ENCODE results near the gene CTU2. TPM values are rescaled to one million over a fixed set of nuclear protein-coding genes. Genes with fewer than 3 reads are reported as not detected.
"Not testable (repeated sequence)": the region's sequence is repeated elsewhere in the genome, so short reads cannot be mapped to it uniquely, and the experiment has no call there.

The CTU2 gene
- 11.6 and 17.6 TPM in 2 replicates for total RNA-seq

DNA sequence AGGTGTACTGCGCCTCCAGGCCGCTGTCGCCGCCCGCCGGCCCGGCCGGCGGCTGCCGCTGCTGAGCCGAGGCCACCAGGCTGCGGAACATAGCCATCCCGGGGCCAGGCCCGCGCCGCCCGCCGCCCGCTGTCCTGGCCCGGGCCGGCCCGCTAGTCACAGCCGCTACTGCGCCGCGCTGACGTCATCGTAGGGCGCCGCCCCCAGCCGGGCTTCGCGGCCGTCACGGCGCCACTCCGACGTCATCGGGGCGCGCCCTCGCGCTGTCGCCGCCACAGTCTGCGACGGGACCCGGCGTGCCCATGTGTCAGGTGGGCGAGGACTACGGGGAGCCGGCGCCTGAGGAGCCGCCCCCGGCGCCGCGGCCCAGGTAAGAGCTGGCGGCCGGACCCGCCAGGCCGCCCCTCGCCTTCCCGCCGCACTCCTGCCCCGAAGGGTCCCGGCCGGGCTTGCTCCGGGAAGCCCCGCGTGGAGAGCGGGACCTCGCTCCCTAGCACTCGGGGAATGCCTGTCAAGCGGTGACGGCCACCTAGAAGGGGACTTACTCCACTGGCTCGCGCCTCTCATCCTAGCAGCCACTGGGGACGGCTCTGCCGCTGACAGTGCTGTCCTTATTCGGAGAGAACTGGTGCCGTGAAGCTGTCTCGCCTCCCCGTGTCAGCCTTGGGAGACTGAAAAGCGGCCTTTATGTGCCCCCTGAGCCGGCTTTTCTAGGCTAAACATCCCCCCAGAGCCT lies at the start of gene CTU2, which contains the start of gene RNF166:
CTU2 (plus strand) TSS at position 275 of the 736 bp plus-strand sequence; CDS start at position 303, 28 bp downstream.
RNF166 (minus strand) TSS at position 180 of the 736 bp plus-strand sequence; CDS start at position 97, 83 bp downstream.
- DNase-seq: peak; percentile 93

DNA sequence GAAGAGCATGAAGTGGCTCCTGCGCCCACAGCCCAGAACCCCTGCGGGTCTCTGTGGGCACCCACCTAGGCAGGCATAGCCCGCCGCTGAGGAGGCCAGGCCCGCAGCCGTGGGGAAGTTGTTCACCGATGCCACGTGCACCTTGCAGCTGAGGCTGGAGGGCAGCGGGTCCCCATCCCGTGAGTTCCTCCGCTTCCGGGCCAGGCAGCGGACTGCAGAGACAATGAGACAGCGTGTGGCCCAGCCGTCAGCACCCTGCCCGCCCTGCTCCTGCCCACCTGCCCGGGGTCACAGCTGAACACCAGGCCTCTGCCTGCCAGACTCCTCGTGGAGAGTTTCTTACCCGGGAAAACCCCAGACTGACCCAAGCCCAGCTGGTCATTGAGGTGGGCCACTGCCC lies 48.9 kb upstream of the CTU2 start:
- DNase-seq: no peak

DNA sequence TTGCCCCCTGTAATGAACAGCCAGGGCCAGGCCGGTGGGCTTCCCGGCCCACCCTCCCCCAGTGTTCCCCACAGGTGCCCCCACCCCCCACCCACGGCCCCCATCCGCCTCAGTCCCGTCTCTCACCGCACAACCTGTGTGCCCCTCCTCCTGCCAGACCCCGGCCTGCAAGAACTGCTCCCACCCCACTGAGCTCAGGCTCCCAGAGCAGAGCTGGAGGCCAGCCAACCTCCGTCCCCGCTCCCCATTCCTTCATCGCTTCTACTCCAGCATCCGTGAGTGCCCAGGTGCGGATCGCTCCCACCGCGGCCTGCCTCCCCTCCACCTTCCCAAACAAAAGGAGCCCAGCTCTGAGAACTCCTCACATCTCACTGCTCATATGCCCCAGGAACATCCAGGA lies 47.6 kb upstream of the CTU2 start:
- DNase-seq: no peak

DNA sequence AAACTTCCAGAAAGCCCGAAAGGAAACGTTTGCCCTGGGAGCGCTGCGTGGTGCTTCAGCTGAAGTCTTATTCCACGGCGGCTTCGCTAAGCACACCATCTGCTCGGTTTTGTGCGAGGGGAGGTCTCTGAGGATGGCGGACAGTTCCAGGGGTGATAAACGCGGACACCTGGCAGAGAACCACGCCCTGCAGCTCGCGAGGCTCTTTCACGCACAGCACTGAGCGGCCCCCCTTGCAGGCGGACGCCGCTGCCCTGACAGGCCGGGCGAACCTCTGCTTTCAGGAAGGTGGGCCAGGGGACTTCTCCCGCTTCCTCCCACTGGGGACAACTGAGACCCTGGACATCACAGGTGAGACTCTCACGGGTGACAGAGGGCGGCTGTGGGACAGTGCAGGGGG lies 47.1 kb upstream of the CTU2 start:
- no peak for DNase-seq

DNA sequence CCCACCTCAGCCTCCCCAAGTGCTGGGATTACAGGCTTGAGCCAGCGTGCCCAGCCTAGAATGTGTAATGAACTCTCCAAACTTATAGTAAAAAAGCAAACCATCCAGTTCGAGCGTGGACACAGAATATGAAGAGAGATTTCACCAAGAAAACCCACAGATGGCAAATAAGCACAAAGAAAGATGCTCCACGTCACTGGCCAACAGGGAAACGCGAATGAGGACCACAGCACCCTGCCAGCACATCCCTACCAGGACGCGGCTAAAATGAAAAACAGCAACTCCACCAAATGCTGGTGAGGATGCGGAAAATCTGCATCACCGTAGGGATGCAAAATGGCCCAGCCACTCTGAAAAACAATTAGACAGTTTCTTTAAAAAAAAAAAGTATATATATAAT lies 44.8 kb upstream of the CTU2 start:
- no peak for DNase-seq

DNA sequence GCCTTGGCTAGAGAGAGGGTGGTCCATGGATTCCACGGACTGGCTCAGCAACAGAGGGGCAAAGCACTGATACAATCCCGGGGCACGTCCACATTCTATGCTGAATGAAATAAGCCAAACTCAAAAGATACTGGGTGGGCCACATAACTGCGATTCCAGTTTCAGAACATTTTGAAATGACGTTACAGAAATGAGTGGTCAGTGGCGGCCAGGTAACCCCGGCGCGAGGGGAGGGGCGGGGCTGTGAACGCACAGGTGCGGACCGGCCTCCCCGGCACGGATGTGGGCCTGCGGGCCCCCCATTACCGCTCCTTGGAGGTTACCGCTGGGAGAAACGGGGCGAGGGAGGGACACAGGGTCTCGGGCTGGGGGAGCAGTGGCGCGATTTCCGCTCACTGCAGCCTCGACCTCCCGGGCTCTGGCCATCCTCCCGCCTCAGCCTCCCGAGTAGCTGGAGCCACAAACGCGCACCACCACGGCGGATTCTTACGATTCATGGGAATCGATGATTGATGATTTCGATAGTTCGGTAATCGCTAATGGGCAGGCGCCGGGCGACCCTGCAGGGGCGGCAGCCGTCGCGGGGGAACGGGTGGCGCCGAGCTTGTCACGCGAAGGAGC lies 44.0 kb upstream of the CTU2 start:
- DNase-seq: no peak

DNA sequence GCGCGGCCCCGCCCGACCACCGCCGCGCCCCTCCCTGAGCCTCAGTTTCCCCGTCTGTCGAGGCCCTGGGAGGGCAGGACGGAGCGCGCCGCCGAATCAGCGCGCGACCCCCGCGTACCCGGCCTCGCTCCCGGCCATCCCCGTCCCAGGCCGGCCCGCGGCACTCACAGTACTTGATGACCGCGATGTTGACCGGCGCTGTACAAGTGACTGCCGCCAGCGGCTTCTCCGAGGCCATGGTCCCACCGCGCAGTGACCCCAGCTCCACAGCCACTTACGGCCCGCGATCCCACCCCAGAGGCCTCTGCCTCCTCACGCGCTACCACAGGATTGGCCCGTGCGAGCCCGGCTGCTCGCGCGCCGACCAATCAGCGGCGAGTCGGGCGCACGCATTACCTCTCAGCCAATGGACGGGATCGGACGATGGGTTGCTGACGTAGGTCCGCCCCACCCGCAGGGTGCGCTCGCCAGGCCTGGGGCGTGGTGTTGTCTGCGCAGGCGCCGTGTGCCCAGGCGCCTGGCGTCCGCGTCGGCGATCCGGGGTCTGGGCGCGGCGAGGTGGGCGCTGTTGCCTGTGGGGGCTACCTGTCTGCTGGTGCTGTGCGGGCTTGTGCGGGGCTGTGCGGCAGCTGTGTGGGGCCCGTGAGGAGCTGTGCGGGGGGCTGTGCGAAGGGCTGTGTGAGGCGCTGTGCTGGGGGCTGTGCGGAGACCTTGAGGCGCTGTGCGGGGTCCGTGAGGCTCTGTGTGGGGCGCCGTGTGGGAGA lies 43.3 kb upstream of the CTU2 start, which contains the start of gene MVD:
MVD (minus strand) TSS at position 249 of the 764 bp plus-strand sequence; CDS start at position 238, 11 bp downstream.
- DNase-seq: peak; percentile 99

DNA sequence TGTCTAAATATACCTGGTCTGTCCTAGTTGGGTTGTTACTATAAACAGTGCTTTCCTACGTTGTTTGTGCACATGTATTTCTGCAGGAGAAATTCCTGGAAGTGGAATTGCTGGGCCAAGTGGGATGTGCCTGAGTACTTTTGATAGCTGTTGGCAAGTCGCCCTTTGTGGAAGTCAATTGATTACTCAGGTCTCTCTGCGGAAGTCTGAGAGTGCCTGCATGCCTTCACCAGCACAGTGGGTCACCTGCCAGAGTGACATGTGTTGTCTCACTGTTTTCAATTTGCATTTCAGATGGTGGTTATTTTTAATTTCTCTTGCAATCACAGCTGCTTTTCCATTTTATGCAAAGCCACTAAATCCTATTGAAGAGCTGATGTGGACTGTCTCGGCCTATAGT lies 41.2 kb upstream of the CTU2 start:
- peak; percentile 96 for DNase-seq

DNA sequence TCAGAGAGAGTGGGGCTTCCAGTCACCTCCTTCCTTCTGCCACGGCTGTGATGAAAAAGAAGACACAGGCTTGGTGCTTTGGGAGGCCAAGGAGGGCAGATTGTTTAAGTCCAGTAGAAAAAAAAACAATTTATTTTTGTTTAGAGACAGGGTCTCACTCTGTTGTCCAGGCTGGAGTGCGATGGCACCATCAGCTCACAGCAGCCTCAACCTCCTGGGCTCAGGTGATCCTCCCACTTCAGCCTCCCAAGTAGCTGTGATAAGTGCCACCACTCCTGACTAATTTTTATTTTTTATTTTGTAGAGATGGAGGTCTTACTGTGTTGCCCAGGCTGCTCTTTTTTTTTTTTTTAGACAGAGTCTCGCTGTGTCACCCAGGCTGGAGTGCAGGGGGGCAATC lies 40.7 kb upstream of the CTU2 start:
- no peak for DNase-seq

DNA sequence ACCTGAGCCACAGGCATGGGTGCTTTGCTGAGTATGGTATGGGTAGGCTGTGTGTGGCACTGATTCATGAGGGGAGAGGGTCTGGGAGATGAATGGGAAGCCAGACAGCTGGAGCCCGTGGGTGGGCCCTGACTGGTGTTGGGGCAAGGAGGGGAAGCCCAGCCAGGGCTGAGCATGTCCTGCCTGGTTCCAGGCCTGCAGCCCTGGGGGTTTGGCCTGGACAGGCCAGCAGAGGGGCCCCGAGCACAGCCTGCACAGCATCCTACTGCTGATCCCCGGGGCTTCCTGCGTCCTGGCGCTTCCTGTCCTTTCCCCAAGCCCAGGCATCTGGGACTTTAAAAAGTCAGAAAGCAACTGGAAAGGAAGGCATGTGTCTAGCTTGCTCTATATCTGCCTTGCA lies 38.8 kb upstream of the CTU2 start:
- DNase-seq: peak; percentile 49

DNA sequence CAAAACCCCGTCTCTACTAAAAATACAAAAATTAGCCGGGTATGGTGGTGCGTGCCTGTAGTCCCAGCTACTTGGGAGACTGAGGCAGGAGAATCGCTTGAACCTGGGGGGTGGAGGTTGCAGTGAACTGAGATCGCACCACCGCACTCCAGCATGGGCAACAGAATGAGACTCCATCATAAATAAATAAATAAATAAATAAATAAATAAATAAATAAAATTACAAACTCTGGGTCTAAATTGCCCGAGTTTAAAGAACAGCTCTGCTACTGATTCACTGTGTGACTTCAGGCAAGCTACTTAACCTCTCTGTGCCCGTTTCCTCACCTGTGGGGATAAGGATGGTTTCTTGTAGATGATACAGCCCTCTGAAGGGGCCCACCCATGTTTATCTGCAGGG lies 36.8 kb upstream of the CTU2 start:
- not testable (repeated sequence) for DNase-seq

DNA sequence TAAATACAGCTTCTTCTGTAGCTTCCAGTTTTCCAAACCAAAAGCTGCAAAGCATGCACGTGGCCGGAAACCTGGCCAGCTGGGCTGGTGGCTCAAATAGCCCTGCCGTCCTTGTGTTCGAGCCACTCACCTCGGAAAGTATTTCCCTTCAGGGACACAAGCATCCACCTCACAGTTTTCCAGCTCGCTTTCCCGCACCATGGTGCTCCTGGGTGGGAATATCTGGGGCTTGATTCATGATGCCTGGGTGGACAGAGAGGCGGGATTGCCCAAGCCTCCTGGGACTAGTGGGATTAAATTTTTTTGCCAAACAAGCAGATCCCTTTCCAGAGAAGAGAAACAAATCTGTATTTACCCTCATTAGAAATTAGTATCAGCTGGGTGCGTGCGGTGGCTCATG lies 36.3 kb upstream of the CTU2 start:
- peak; percentile 15 for DNase-seq

DNA sequence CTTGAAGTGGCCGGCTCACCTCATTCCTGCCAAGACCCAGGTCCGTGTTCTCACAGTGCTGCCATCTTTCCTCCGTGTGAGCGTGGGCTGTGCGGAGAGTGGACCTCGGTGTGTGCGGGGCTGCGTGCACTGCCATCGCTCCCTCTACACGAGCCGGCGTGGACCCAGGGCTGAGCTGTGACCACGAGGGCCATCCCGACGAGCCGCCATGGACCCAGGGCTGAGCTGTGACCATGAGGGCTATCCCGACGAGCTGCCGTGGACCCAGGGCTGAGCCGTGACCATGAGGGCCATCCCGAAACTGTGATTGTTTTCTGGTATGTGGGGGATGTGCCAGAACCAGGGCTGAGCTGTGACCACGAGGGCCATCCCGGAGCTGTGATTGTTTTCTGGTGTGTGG lies 34.5 kb upstream of the CTU2 start:
- DNase-seq: no peak

DNA sequence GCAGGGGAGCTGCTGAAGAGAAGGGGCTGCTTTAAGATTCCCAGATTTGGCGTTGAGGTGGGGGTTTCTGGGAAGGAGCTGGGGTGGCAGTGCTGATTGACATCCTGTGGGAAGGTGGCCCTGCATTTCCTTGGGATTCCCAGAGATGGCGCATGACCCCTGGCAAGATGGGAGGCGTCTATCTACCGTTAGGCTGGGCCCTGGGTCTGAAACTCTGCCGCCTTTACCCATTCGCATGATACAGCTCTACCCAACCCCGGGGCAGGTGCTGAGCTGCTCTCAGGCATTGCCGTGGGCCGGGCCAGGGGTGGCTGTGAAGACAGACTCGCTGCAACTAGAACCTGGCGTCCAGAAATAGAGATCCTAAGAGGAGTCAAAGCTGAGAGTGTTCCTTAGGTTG lies 33.5 kb upstream of the CTU2 start:
- peak; percentile 40 for DNase-seq

DNA sequence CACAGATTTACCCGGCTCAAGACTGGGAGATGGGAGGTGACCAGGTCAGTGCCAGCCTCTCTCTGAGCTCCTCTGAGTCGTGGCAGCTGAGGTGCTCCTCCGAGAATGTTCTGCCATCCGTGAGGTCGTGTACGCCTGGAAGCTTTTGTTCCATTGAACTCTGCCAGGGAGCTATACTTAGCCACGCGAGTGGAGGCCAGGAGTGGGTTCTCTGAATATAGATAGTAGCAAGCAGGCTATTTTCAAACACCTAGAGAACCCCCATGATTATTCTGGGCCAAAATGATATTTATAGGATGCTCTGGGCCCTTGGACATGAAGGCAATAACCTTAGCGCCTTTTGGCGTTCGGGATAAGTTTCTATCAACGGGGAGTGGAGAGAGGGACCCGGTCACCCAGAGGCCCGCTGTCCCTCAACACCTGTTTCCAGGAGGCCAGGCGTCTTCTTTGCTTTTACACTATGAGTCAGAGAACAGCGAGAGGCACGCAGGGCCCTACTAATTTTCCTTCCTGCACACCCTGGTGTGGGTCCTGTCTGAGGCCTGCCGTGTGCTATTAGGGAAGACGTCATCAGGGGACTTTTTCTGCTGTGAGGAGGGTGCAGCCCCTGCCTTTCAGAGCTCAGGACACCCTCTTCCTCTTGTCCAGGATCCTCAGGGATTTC lies 32.5 kb upstream of the CTU2 start:
- no peak for DNase-seq

DNA sequence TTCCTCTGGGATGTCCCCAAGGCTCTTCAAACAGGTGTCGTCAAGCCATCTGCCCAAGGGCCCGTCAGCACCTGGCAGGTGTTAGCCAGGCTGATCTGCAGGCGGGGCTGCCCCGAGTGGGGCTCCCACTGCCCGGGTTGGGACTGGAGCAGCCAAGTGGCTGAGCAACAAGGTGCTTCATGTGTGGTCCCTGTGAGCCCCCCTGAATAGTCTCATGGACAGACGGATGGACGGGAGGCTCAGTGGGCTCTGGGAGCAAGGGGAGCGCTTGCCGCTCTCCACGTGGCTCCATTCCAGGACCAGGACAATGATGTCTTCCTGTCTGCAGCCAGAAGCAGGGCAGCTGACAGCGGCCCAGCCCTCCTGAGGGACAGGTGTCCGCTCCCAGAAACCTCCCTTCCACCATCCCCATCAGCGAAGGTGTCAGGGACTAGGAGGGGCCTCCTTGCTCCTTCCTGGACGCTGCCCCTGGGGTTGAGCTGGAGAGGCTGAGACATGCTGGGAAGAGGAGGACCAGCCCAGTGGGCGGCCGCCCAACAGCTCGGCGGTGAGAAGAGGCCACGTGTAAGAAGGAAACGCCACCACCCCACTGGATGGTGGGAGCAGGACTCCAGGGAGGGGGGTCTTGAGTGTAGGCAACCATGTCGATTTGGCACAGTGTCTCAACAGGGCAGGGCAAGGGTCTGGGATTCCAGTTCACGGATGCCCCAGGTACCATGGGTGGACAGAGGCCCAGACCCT lies 29.6 kb upstream of the CTU2 start:
- DNase-seq: no peak

DNA sequence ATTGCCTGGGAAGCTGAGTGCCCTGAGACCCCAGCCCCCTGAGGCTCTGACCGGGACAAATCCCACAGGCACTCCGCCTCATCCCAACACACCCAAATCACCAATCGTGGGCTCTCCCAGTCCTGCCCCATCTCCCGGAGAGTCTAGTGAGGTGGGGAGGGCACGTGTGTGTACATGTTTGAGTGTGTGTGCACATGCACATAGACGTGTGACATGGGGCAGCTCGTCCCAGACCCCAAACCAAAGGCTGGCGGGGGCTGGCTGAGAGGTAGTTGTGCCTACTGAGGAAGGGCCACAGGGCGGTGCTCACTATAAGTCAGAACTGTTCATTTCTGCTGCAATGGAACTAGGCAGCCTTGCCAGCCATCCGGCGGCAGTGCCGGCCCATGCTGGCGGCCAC lies 28.6 kb upstream of the CTU2 start:
- no peak for DNase-seq

DNA sequence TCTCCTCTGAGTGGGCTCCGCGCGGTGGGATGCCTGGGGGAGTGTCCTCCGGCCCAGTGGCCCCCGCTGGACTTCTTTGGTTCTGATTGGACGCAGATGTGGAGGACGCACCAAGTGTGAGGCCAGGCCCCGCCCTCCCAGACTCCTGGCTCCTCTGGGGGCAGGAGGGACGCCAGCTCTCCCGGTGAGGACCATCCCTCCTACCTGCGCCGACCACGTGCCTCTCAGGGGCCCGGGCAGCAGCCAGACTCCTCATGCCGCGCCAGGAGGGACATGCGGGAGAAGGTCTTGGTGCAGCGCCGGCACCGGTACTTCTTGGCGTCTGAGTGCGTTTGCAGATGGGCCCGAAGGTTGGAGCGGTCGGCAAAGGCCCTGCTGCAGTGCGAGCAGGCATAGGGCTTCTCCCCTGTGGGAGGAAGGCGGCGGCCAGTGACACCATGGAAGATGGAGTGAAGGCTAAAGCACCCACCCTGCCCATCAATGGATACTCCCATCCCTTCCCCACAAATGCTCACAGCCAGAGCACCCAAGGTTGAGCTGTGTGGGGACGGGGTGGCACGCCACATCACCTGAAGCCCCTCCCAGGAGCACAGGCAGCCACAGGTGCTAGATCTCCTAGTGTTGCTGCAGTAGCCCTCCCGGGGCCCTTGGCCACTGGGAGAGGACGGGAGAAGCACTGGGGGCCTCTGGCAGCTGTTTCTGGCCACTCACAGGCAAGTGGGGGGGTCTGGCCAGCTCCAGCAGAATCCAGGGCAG lies 27.9 kb upstream of the CTU2 start:
- DNase-seq: no peak

DNA sequence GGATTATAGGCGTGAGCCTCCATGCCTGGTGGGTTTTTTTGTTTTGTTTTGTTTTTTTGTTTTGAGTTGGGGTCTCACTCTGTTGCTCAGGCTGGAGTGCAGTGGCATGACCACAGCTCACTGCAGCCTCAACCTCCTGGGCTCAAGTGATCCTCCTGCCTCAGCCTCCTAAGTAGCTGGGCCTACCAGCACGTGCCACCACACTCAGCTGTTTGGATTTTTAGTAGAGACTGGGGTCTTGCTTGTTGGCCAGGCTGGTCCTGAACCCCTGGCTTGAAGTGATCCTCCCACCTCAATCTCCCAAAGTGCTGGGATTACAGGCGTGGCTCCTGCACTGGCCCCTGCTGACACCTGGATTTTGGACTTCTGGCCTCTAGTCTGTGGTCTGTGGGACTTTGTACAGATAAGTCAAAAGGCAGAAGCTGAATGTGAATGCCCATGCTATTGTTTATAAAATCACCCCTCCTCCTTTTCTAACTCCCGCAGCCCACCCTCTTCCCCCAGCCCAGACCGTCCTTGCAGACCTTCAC lies 25.7 kb upstream of the CTU2 start:
- no peak for DNase-seq

DNA sequence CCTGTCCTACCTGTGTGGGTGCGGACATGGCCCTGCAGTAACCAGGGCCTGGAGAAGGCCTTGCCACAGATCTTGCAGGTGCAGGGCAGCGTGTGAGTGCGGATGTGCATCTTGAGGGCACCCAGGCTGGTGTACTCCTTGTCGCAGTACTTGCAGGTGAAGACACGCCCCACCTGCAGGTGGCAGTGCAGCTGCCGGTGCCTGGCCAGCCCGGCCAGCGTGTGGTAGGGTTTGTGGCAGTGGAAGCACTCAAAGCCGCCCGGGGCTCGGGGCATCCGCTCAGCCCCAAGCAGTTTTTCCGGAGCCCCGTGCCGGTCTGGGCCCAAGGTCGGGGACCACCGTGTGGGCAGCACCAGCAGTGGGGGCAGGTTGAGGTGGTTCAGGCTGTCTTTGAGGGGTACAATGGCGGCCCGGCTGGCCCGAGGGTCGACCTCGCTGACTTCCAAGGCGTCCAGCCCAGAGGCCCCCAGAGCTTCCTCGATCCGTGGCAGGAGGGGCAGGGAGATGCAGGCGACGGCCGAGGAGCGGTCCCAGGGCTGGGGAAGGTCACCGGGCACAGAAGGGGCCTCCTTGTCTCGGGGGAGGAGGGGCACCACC lies 25.1 kb upstream of the CTU2 start:
- peak; percentile 42 for DNase-seq

All from dermis blood vessel endothelial cell (primary cell).